CD4-positive, alpha-beta T cell treated with Interleukin-17A for 1 hour (primary cell): Measurements from ENCODE around the gene FNIP1.
"Not testable (repeated sequence)": the region's sequence is repeated elsewhere in the genome, so short reads cannot be mapped to it uniquely, and the experiment has no call there.

Experiments
- DNase-seq: peaks from one replicate; pipeline ENCODE4 v3.0.0-alpha.2; 2020

The FNIP1 gene

DNA sequence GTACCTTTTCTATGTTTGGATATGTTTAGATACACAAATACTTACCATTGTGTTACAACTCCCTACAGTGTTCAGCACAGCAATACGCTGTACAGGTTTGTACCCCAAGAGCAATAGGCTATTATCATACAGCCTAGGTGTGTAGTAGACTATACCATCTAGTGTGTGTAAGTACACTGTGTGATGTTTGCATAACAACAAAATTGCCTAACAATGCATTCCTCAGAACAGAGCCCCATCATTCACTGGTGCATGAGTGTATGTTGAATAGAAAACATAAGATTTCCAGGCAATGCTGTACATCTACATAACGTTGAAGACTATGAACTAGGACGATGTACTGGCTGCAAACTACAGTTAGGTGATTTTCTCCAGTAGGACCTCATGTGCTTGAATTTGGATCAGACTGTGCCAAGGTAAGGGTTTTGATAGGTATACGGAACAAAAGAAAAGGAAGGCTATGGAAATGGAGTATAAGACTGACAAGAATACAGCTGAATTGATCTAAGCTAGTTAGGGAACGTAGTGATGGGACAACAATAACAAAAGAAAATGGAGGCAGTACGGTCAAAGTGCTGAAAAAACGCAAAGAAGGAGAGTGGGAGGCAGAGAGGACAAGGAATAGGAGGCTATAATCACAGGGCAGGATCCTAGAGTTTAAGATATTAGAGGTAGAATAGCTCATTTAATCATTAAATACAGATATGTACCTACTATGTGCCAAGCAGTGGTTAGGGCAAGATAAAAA, 46.9 kb downstream of the FNIP1 start:
- DNase-seq: no peak

DNA sequence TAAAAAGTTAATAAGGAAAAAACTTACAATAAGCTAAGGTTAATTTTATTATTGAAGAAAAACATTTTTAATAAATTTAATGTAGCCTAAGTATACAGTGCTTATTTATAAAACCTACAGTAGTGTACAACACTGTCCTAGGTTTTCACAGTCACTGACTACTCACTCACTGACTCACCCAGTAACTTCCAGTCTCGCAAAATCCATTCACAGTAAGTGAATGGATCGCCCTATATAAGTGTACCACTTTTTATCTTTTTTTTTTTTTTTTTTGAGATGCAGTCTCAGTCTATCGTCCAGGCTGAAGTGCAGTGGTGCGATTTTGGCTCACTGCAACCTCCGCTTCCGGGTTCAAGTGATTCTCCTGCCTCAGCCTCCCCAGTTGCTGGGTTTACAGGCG, 47.7 kb downstream of the FNIP1 start:
- DNase-seq: no peak

DNA sequence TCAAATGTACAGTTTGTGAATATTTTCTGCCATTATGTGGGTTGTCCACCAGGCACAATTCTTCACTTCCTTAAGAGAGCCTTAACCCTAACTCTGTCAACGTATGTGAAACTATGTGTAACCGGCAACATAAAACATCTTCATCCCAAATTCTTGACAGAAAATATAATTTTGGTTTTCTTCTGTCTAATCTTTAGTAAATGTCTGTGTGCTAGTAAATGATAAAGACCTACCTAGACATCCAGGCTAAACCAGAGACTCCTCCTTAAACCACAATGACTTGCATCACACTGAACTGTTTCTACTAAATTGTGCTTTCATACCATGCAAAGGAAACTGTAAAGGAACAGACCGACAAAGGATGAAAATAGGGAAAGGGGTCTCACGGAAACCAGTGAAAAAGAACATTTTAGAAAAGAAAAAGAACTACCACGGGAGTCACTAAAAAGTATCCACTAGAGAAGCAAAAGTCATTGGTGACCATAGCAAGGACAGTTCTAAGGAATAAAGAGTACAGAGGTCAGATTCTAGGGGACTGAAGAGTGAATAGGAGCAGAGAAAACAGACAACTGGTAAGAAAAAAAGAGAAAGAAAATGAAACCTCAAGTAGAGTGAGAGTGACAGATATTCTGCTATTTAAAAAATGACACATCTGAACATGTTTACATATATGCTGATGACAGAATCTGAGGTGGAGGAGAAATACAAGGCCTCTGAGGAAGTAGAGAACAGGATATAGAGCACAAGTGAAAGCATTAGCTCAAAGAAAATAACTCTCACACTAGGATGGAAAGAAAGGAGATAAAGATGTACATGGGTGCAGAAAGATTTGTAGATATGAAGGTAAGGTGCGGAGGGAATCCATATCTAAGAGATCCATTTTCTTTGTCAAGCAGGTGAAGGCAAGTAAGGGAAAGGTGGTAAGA, 49.4 kb downstream of the FNIP1 start:
- DNase-seq: peak; percentile 23

DNA sequence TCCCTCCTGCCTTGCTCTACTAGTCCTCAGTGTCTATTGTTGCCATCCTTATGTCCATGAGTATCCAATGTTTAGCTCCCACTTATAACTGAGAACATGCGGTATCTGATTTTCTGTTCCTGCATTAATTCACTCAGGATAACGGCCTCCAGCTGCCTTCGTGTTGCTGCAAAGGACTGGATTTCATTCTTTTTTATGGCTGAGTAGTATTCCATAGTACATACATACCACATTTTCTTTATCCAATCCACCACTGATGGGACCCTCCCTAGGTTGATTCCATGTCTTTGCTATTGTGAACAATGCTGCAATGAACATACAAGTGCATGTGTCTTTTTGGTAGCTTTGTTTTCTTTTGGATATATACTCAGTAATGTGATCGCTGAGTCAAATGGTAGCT, 50.4 kb downstream of the FNIP1 start:
- DNase-seq: no peak

DNA sequence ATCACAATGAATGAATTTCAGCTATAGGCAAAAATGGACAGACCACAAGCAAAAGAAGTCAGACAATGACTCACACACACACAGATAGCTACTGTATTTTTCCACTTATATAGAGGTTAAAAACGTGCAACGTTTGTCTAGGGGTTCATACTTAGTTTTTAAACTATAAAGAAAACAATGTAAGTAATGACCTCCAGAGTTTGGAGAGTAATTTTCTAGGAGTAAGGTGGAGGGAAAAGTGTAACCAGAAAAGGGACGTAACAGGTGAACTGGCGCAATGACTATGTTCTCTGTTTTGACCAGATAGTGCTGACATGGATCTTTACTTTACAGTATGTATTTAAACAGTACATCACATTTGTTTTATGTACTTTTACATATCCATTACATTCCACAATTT, 51.1 kb downstream of the FNIP1 start:
- DNase-seq: no peak

DNA sequence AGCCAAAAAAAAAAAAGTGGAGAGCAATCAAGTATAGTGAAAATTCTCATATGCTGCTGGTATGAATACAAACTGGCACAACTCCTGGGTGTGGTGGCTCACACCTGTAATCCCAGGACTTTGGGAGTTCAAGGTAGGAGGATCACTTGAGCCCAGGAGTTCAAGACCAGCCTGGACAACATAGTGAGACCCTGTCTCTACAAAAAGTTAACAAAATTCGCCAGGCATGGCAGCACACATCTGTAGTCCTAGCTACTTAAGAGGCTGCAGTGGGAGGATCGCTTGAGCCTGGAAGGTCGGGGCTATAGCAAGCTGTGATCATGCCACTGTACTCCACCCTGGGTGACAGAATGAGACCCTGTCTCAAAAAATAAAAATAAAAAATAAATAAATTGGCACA, 51.7 kb downstream of the FNIP1 start:
- DNase-seq: no peak

DNA sequence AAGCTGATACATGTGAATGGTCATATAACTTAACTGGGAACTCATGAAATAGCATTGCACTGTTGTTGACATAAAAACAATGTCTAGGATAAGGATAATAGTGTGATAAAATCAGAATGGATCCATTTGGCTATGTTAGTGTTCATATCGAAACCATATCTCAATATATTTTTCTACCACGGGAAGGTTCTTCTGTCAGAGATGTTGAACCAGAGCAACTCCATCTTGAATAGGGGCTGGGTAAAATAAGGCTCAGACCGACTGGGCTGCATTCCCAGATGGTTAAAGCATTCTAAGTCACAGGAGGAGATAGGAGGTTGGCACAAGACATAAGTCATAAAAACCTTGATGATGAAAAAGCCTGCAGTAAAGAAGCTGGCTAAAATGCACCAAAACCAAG, 56.3 kb downstream of the FNIP1 start:
- DNase-seq: no peak

DNA sequence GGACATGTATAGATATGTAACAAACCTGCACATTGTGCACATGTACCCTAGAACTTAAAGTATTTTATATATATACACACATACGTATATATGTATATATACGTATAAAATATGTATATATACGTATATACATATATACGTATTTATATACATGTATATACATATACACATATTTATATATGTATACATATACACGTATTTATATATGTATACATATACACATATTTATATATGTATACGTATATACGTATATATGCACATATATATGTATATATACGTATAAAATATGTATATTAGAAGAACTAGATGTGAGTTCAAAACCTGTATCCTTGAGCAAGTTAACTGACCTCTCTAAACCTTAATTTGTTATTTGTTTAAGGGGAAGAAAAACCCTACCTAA, 61.4 kb downstream of the FNIP1 start:
- no peak for DNase-seq

DNA sequence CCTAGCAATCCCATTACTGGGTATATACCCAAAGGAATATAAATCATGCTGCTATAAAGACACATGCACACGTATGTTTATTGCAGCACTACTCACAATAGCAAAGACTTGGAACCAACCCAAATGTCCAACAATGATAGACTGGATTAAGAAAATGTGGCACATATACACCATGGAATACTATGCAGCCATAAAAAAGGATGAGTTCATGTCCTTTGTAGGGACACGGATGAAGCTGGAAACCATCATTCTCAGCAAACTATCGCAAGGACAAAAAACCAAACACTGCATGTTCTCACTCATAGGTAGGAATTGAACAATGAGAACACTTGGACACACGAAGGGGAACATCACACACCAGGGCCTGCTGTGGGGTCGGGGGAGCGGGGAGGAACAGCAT, 61.9 kb downstream of the FNIP1 start:
- DNase-seq: not testable (repeated sequence)

DNA sequence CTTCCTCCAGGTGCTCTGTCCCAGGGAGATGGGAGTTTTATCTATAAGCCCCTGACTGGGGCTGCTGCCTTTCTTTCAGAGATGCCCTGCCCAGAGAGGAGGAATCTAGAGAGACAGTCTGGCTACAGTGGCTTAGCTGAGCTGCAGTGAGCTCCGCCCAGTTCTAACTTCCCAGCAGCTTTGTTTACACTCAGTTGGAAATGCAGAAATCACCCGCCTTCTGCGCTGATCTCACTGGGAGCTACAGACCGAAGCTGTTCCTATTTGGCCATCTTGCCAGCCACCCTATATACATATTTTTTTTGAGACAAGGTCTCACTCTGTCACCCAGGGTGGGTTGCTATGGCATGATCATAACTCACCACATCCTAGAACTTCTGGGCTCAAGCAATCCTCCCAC, 67.5 kb downstream of the FNIP1 start:
- DNase-seq: not testable (repeated sequence)

DNA sequence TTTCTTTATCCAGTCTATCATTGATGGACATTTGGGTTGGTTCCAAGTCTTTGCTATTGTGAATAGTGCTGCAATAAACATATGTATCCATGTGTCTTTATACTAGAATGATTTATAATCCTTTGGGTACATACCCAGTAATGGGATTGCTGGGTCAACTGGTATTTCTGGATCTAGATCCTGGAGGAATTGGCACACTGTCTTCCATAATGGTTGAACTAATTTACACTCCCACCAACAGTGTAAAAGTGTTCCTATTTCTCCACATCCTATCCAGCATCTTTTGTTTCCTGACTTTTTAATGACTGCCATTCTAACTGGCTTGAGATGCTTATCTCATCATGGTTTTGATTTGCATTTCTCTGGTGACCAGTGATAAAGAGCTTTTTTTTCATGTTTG, 72.7 kb downstream of the FNIP1 start:
- DNase-seq: not testable (repeated sequence)

DNA sequence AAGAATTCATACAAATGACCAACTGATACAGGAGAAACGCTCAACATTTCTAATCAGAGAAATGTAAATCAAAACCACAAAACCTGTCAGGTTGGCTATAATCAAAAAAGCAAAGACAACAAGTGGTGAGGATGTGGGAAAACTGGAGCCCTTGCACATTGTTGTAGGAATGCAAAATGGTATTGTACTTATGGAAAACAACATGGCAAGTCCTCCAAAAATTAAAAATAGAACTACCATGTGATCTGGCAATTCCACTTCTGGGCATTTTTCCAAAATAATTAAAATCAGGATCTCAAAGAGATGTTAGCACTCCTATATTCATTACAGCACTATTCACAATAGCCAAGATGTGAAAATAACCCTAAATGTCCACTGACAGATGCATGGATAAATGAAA, 76.1 kb downstream of the FNIP1 start:
- no peak for DNase-seq

DNA sequence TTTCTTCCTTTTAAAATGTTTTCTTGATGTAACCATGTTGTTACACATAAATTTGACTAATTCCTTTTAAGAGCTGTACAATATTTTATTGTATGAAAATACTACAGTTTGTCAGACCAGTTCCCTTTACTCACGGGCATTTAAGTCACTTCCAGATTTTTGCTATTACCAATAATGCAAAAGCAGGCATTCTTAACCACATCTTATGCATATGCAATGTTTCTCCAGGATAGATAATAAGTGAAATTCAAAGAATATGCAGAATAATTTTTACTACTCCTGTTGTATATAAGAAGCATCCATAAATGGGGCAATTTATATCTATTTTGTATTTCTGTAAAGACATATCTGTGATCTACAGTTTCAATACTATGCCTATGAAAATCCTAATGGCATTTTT, 77.3 kb downstream of the FNIP1 start:
- no peak for DNase-seq

DNA sequence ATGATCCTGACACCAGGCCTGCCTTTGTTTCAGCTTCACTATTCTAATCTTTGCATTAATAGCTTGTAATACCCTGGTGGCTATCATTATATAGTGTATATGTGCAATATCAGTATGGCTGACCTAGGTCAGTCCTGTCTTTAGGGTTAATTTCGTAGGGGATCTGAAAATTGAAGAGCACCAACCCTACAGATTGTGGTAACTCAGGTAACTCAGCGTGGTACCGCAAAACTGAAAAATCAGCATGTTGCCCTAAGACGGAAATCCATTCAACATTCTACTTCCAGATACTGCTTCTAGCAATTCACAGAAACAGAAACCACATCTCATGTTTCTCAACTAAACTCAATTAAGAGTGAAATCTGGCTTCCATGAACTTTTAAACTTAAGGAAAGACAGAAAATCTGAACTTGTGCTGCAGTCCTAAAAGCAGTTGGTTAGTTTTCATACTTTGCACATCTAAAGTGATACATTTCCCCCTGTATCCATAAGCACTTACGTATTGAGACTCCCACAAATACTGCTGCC, 78.3 kb downstream of the FNIP1 start:
- no peak for DNase-seq

DNA sequence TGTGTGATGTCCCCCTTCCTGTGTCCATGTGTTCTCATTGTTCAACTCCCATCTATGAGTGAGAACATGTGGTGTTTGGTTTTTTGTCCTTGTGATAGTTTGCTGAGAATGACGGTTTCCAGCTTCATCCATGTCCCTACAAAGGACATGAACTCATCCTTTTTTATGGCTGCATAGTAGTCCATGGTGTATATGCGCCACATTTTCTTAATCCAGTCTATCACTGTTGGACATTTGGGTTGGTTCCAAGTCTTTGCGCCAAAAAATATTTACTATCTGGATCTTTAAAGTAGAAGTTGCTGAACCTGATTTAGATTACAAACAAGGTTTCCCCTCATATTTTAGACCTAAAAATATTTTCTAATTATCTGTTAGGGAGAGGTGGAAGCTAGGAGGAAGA, 79.7 kb downstream of the FNIP1 start:
- not testable (repeated sequence) for DNase-seq

DNA sequence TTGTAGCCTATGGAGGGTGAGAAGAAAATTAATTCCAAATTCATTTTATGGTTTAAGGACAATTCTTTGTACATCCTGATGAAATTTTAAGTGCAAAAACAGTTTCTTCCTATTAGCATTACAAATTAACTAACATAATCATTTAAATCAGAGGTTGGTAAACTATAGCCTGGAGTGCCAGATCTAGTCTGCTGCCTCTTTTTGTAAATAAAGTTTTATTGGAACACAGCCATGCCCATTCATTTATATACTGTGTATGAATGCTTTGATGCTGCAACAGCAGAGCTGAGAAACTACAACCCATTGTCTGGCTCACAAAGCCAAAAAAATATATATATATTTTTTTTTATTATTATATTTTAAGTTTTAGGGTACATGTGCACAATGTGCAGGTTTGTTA, 80.2 kb downstream of the FNIP1 start:
- DNase-seq: no peak

DNA sequence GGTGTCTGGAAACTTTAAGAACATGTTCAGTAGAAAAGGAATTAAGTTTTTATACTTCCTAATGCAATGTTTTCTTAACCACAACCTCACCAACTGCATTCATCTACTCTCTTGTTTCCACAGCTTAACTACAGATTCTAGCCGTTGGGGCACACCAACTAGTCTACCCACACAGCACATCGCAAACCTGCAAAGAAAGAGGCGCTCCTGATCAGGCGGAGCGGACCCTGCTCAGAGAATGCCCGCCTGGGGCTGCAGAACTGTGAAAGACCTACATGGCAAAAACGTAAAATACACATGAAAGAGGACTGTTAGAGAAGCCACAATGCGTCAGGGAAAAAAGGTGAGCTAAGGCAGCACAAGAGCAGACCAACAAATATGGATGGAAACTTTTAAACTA, 86.4 kb downstream of the FNIP1 start:
- DNase-seq: no peak

DNA sequence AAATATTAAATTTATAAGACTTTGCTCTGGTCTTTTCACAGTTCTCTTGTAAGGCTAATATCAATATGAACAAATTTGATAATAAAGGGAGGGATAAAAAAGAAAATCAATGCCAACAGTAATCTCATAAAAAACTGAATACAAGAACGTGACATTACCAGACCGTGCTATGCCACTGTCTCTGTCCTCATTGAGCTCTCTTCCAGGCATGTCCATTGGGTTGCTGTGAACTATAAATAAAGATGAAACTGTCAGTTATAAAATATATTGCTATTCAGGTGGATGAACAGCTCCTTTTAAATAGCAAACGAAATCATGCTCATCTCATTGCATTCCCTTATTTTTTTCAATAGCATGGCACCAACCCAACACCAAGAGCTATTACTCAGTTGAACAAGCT, 87.8 kb downstream of the FNIP1 start:
- DNase-seq: no peak

DNA sequence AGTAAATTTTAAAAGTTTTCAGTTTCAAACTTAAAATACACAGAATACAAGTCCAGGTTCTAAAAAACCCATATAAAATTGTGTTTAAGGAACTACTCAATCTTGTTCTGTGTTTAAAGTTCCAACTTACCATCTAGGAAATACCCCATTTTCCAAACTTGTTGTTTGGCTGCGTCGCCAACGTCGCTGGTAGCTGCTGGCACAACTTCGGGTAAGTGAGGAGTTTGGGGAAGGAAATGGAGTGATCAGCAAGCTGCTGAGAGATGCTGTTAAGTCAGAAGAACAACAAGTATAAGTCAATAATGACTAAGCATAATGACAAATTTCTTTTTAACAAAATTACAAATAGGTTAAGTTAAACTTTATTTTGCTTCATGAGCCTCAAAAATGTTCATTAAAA, 90.5 kb downstream of the FNIP1 start:
- no peak for DNase-seq

DNA sequence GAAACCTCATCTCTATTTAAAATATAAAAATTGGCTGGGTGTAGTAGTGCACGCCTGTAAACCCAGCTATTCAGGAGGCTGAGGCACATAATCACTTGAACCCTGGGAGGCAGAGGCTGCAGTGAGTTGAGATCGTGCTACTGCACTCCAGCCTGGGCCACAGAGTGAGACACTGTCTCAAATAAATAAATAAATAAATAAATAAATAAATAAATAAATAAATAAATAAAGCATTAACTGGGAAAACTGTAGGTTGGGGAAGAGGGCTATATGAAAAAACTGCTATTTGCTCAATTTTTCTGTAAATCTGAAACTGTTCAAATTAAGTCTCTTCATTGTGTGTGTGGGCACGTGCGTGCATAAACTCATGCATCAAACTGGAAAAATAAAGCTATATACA, 101.9 kb downstream of the FNIP1 start:
- DNase-seq: no peak

DNA sequence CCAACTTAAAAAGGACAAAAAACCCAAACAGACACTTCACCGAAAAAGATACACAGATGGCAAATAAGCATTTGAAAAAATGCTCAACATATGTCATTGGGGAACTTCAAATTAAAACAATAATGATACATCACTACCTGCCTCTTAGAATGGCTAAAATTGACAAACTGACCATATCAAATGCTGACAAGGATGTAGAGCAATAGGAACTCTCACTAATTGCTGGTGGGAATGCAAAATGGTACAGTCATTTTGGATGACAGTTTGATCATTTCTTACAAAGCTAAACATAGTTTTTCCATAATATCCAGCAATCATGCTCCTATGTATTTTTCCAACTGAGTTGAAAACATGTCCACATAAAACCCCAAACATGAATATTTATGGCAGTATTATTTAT, 102.9 kb downstream of the FNIP1 start:
- no peak for DNase-seq

DNA sequence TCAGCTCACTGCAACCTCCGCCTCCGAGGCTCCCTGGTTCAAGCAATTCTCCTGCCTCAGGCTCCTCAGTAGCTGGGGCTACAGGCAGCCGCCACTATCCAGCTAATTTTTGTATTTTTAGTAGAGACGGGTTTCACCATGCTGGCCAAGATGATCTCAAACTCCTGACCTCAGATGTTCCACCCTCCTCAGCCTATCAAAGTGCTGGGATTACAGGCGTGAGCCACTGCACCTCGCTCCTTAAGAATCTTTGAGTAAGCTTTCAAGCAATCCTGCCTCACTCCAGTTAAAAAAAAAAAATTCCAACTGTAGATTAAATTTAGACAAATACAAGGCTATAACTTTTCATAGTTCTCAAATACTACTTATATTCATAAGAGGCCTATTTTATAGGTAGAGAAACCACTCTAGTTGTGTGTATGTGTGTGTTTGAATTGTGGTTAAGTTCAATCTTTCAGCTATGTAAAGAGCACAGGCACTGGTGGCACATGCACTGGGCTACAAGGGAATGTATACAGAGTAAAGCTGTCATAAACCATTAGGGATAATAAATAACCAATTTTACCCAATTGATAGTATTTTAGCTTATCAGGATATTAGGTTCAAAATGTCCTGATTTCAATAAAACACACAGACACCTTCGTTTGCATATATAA, 111.2 kb downstream of the FNIP1 start:
- DNase-seq: no peak

DNA sequence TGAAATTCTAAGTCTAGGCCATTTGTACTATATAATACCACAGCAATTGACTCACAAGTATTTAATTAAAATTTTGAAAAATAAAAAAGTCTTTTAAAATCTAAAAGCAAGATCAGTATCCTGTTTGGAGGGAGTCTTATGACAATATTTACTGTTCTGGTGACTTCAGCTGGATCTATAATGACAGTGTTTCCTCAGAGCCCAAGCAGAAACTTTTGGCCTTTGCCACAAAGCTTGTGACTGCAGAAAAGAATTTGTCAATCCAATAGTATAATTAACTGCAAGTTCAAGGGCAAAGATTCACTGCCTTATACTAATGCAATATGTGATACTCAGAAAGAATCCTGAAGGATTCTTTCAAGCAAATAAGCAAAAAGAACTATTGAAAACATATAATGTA, 112.2 kb downstream of the FNIP1 start:
- DNase-seq: no peak

DNA sequence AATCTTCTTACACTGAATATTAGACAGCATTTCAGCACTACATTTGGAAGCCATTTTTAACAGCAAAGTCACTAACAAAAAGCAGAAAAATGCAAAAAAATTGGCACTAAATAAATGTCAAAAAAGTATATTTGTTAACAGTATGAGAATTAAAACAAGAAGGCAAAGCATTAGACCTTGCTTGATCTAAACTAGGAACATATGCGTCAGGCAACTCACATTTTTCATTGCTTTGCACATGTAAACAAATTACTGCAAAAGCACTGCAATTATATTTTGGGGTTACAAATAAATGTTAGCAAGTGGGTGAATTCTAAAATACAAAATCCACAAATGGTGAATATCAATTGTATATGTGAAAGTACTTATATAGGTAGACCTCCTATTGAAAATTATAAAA, 112.8 kb downstream of the FNIP1 start:
- no peak for DNase-seq
